Neural crest cell (in vitro differentiated cells): ENCODE data around the gene UBE2L3. TPM values are rescaled to one million over a fixed set of nuclear protein-coding genes. Genes with fewer than 3 reads are reported as not detected.

ENCODE experiments used
- DNase-seq: peaks from one replicate; pipeline ENCODE4 v3.0.0; 2021; ENCODE audit warnings: low read depth, mixed read lengths, low spot score
- H3K27ac Mint-ChIP-seq: one replicate; pipeline ENCODE4 v1.8.0; 2021; ENCODE audit warnings: mild to moderate bottlenecking, mixed read lengths; ENCODE audit not compliant: unreplicated experiment
- H3K27me3 Mint-ChIP-seq: 2 replicates; pipeline ENCODE4 v1.8.0; 2021; ENCODE audit warnings: low read depth, mild to moderate bottlenecking, mixed read lengths
- H3K36me3 Mint-ChIP-seq: 2 replicates; pipeline ENCODE4 v1.8.0; 2021; ENCODE audit warnings: low read depth, mild to moderate bottlenecking, mixed read lengths
- H3K4me1 Mint-ChIP-seq: 2 replicates; pipeline ENCODE4 v1.8.0; 2021; ENCODE audit warnings: mixed read lengths
- H3K4me3 Mint-ChIP-seq: one replicate; pipeline ENCODE4 v1.8.0; 2021; ENCODE audit warnings: mild to moderate bottlenecking, mixed read lengths
- H3K9me3 Mint-ChIP-seq: 2 replicates; pipeline ENCODE4 v1.8.0; 2021; ENCODE audit warnings: mixed read lengths
- total RNA-seq: library from RNA; stranded (reverse); gene quantifications from 2 replicates; pipeline ENCODE4 v1.2.1, GENCODE V29; 2021
- TF ChIP-seq, protein P1 (sequence below): fragments of 200-600 bp; sonication (generic); conservative IDR thresholded peaks from 2 replicates; pipeline ENCODE4 v1.5.0; 2021; ENCODE audit warnings: antibody characterized with exemption, mild to moderate bottlenecking

The UBE2L3 gene
- total RNA-seq, 1 donor from 2014 or later: 76.9 TPM

DNA sequence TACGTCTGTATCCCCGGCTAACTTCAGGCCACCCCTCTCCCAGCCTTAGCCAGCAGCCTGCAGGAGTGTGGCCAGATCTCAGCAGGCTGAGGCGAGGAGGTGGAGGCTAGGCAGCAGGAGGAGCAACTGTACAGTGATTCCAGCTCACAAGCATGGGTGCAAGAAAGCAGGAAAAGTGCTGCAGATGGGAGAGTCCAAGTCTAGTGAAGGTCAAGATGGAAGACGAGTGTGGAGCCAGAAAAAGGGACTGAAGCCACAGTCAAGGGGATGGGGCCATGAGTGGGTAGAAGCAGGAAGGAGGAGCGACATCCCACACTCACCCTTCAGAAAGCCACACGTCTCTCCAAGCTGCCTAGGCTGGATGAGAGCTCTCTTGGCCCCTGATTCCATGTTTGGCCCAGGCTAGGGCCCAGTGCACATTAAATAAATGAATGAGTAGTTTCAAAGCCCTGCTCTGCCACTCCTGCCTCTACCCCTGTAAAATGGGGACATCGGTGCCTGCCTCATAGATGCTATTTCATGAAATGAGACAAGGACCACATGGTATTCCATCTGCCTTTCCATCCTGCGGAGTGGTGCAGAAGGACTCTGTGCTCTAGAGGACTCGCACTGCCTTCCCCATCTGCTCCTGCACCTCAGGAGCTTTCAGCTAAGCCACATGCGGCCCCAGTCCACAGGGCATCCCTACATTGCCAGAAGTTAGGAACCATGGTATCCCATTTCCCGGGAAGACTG, 59.4 kb downstream of the UBE2L3 start:
- TF ChIP-seq, protein P1, sequence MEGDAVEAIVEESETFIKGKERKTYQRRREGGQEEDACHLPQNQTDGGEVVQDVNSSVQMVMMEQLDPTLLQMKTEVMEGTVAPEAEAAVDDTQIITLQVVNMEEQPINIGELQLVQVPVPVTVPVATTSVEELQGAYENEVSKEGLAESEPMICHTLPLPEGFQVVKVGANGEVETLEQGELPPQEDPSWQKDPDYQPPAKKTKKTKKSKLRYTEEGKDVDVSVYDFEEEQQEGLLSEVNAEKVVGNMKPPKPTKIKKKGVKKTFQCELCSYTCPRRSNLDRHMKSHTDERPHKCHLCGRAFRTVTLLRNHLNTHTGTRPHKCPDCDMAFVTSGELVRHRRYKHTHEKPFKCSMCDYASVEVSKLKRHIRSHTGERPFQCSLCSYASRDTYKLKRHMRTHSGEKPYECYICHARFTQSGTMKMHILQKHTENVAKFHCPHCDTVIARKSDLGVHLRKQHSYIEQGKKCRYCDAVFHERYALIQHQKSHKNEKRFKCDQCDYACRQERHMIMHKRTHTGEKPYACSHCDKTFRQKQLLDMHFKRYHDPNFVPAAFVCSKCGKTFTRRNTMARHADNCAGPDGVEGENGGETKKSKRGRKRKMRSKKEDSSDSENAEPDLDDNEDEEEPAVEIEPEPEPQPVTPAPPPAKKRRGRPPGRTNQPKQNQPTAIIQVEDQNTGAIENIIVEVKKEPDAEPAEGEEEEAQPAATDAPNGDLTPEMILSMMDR: no peak
- H3K4me3 Mint-ChIP-seq: peak overlapping the region; percentile 82
- no peaks in the 10 kb centered on the region for H3K9me3 Mint-ChIP-seq
- peak overlapping the region; percentile 14 for H3K27ac Mint-ChIP-seq
- peaks cover 37% of the 10 kb centered on the region for H3K4me1 Mint-ChIP-seq
- no peak for DNase-seq
- H3K27me3 Mint-ChIP-seq: peaks cover 2% of the 10 kb centered on the region
- H3K36me3 Mint-ChIP-seq: peaks cover 7% of the 10 kb centered on the region

DNA sequence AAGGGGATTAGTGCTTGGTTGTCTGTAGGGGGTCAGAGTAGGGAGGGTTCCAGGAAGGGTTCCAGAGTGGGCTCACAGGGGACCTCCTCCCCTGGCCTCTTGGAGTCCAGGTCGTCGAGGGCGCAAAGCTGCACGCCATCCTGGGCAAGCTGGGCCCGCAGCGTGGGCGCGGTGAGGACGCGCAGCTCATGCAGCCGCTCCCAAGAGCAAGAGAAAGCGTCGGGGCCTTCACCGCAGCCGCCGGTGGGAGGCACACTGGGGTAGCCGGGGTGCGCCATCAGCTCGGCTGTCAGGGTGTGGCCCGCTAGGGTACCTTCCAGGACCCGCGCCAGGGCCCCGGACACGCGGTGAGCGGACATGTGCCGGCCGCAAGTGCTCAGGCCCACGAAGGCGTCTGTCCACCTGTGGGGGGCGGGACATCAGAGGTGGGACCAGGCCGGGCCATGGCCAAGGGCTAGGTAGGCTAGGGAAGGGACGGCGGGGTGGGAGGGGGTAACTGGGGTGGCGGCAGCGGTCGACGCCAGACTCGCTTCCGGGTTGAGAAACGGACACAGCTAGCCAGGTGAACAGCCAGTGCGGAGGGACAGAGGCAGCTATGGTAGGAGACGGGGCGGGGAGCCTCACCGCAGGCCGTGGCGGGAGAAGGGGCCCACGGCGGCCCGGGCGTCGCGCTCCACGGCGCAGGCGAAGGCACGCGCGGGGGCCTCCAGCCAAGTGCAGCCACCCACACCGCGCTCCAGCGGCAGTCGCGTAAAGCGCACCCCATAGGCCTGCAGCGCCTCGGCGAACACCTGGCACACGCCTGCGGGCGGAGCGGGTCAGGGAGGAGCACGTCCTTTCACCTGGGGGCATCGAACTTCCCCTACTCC, 61.1 kb downstream of the UBE2L3 start:
- TF ChIP-seq, protein P1: no peak
- Mint-ChIP-seq H3K27ac (peak overlapping the region; percentile 88), H3K4me3 (peak overlapping the region; percentile 93), H3K9me3 (no peaks in the 10 kb centered on the region), H3K4me1 (peaks cover 24% of the 10 kb centered on the region), H3K36me3 (peaks cover 5% of the 10 kb centered on the region), H3K27me3 (peaks cover 2% of the 10 kb centered on the region)
- no peak for DNase-seq

DNA sequence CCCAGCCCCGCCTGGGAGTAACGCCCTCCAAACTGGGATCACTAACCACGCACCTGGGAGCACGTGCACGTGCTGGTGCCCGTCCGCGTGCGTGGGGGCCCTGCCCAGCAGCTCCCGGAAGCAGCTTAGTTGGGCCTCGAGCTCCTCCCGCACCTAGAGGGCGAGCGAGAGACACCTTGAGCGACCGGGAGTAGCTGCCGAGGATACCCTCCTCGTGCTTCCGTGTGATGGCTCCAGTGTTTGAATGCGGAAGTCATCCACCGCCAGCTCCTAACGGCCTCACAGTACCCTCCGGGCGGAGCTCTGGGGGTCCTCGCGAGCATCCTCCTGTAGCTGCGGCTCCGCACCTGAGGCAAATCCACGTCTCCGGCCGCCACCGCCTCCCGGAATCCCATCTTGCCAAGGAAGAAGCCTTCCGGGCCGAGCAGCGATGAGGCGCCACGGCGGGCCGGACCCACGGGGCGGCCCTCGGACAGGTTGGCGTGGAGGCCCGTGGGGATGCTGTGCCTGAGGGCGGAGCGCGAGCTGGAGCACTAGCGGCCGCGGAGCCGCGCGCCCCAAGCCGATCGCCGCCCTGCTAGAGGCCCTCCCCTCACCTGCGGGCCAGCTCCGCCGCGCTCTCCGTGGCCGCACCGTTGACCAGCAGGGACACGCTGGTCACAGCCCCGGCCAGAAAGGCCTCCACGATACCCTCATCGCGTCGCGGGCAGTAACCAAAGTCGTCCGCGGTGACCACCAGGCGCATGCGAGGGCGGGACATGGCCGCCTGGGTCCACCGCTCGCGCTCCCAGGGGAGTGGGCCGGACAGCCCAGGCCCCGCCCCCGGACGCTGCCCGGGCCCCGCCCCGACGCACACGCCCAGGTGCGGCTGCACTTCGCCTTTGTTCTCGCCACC, 62.0 kb downstream of the UBE2L3 start, which contains the start of gene YDJC:
TSS of gene YDJC (minus strand) at position 768 of the 895 bp plus-strand sequence. CDS start at position 760, 8 bp downstream.
- TF ChIP-seq, protein P1: peak; percentile 61
- DNase-seq: peak; percentile 96
- Mint-ChIP-seq H3K27ac (peak within 1 kb of the TSS; percentile 19), H3K4me3 (peak within 1 kb of the TSS; percentile 93), H3K27me3 (peaks cover 2% of the 10 kb centered on the region), H3K9me3 (no peaks in the 10 kb centered on the region), H3K36me3 (peaks cover 5% of the 10 kb centered on the region), H3K4me1 (peaks cover 24% of the 10 kb centered on the region)

DNA sequence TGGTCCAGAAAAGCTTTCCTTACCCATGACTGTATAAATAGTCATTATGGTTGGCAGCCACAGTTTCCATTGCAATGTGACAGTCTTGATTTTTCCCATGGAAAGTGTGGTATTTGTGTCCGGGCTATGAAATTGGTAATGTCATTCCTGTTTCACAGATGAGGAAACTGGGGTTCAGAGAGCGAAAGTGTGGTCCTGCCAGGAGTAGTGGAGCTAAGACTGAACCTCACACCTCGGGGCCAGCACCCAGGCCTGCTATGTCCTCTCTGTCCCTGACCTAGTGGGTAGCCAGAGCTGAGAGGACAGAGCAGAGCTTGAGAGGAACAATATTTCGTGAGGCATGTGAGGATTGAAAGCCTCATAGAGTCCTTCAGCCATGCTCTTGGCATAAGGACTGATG, 63.5 kb downstream of the UBE2L3 start:
- peaks cover 5% of the 10 kb centered on the region for H3K36me3 Mint-ChIP-seq
- no peak overlapping the region for H3K27ac Mint-ChIP-seq
- peaks cover 2% of the 10 kb centered on the region for H3K27me3 Mint-ChIP-seq
- H3K9me3 Mint-ChIP-seq: no peaks in the 10 kb centered on the region
- peaks cover 24% of the 10 kb centered on the region for H3K4me1 Mint-ChIP-seq
- DNase-seq: no peak
- TF ChIP-seq, protein P1: no peak
- peak overlapping the region; percentile 78 for H3K4me3 Mint-ChIP-seq
